Measurements from ENCODE around the gene MYO1D. TPM values are rescaled to one million over a fixed set of nuclear protein-coding genes. Genes with fewer than 3 reads are reported as not detected.

Gene MYO1D
- total RNA-seq, 1 experiment from 2014 or later: 23.5 TPM

- no peak for ATAC-seq
Measured at GRCh38 chr17:32820440-32820839, 56.5 kb downstream of the MYO1D start.

GRCh38 chr17:32819787-32820186 is 57.1 kb downstream of the MYO1D start:
- CTCF ChIA-PET: no interaction called here
- Histone ChIP-seq H3K27ac (ENCODE audit: low read length) (no peak overlapping the region), H3K36me3 (ENCODE audit: low read depth, low read length) (no peaks in the 10 kb centered on the region), H2AFZ (ENCODE audit: low read length) (no peak overlapping the region), H4K20me1 (ENCODE audit: low read length) (no peaks in the 10 kb centered on the region), H3K4me3 (ENCODE audit: low read length) (no peak overlapping the region), H3K9me2 (replicated peaks; ENCODE audit: low read length) (no peaks in the 10 kb centered on the region), H3K79me2 (ENCODE audit: low read length) (no peaks in the 10 kb centered on the region), H3K4me2 (ENCODE audit: low read length) (no peak overlapping the region), H3K4me1 (ENCODE audit: insufficient read depth, low read length) (no peaks in the 10 kb centered on the region), H3K9me3 (ENCODE audit: low read length) (no peaks in the 10 kb centered on the region), H3F3A (ENCODE audit: low read length, unreplicated experiment) (no peaks in the 10 kb centered on the region), H3K27me3 (ENCODE audit: low read length) (no peaks in the 10 kb centered on the region), H3K9ac (ENCODE audit: low read length) (no peak overlapping the region)
- POLR2A ChIA-PET (ENCODE audit: unreplicated experiment): no interaction called here
- TF ChIP-seq EZH2 (IDR thresholded peaks at IDR 0.05; ENCODE audit: low read length, unreplicated experiment) (no peak), EZH2phosphoT487 (IDR thresholded peaks at IDR 0.05; ENCODE audit: borderline replicate concordance, low read length) (no peak), CTCF (conservative IDR thresholded peaks at IDR 0.05; ENCODE audit: low read depth, low read length) (no peak)
- BruUV-seq (replicated peaks): no TSS peak
- intact Hi-C loops (cut with micrococcal nuclease): loop anchor here (2.0 kb wide), 1 partner anchor 57 kb away; the partner anchor contains the start of gene MYO1D
- DNase-seq: no peak
- ATAC-seq: no peak

More at GRCh38 chr17:32820440-32820839, 56.5 kb downstream of the MYO1D start:
- H3K9me3 ChIP-seq (ENCODE audit: low read length): no peaks in the 10 kb centered on the region
- H3K36me3 ChIP-seq (ENCODE audit: low read depth, low read length): no peaks in the 10 kb centered on the region
- no peak overlapping the region for H3K4me2 ChIP-seq (ENCODE audit: low read length)
- H3K9me2 ChIP-seq (replicated peaks; ENCODE audit: low read length): no peaks in the 10 kb centered on the region
- CTCF ChIA-PET: no interaction called here
- BruUV-seq (replicated peaks): no TSS peak
- no peak overlapping the region for H2AFZ ChIP-seq (ENCODE audit: low read length)
- H3K79me2 ChIP-seq (ENCODE audit: low read length): no peaks in the 10 kb centered on the region
- no peaks in the 10 kb centered on the region for H4K20me1 ChIP-seq (ENCODE audit: low read length)
- TF ChIP-seq CTCF (conservative IDR thresholded peaks at IDR 0.05; ENCODE audit: low read depth, low read length) (no peak), EZH2phosphoT487 (IDR thresholded peaks at IDR 0.05; ENCODE audit: borderline replicate concordance, low read length) (no peak), EZH2 (IDR thresholded peaks at IDR 0.05; ENCODE audit: low read length, unreplicated experiment) (no peak)
- POLR2A ChIA-PET (ENCODE audit: unreplicated experiment): interaction anchor here (1.0 kb wide), 1 partner anchor 36 kb away, joined by 5 read pairs; no protein-coding TSS in a partner anchor
- intact Hi-C loops (cut with micrococcal nuclease): loop anchor here (2.0 kb wide), 1 partner anchor 56 kb away; the partner anchor contains the start of gene MYO1D
- no peak overlapping the region for H3K4me3 ChIP-seq (ENCODE audit: low read length)
- no peaks in the 10 kb centered on the region for H3K27me3 ChIP-seq (ENCODE audit: low read length)
- H3F3A ChIP-seq (ENCODE audit: low read length, unreplicated experiment): no peaks in the 10 kb centered on the region
- no peaks in the 10 kb centered on the region for H3K4me1 ChIP-seq (ENCODE audit: insufficient read depth, low read length)
- no peak overlapping the region for H3K9ac ChIP-seq (ENCODE audit: low read length)
- DNase-seq: no peak
- no peak overlapping the region for H3K27ac ChIP-seq (ENCODE audit: low read length)

GRCh38 chr17:32819035-32819434 is 57.9 kb downstream of the MYO1D start:
- CTCF ChIA-PET: no interaction called here
- H3F3A ChIP-seq (ENCODE audit: low read length, unreplicated experiment): no peaks in the 10 kb centered on the region
- TF ChIP-seq EZH2phosphoT487 (IDR thresholded peaks at IDR 0.05; ENCODE audit: borderline replicate concordance, low read length): no peak
- TF ChIP-seq CTCF (conservative IDR thresholded peaks at IDR 0.05; ENCODE audit: low read depth, low read length): no peak
- TF ChIP-seq EZH2 (IDR thresholded peaks at IDR 0.05; ENCODE audit: low read length, unreplicated experiment): no peak
- H2AFZ ChIP-seq (ENCODE audit: low read length): no peak overlapping the region
- ATAC-seq (no peak), DNase-seq (no peak)
- H3K4me2 ChIP-seq (ENCODE audit: low read length): no peak overlapping the region
- no peaks in the 10 kb centered on the region for H3K36me3 ChIP-seq (ENCODE audit: low read depth, low read length)
- no peak overlapping the region for H3K9ac ChIP-seq (ENCODE audit: low read length)
- no peak overlapping the region for H3K4me3 ChIP-seq (ENCODE audit: low read length)
- intact Hi-C loops (cut with micrococcal nuclease): no loop called here
- no TSS peak for BruUV-seq (replicated peaks)
- H3K4me1 ChIP-seq (ENCODE audit: insufficient read depth, low read length): no peaks in the 10 kb centered on the region
- no peak overlapping the region for H3K27ac ChIP-seq (ENCODE audit: low read length)
- H4K20me1 ChIP-seq (ENCODE audit: low read length): no peaks in the 10 kb centered on the region
- POLR2A ChIA-PET (ENCODE audit: unreplicated experiment): no interaction called here
- H3K9me3 ChIP-seq (ENCODE audit: low read length): no peaks in the 10 kb centered on the region
- no peaks in the 10 kb centered on the region for H3K27me3 ChIP-seq (ENCODE audit: low read length)
- no peaks in the 10 kb centered on the region for H3K9me2 ChIP-seq (replicated peaks; ENCODE audit: low read length)
- H3K79me2 ChIP-seq (ENCODE audit: low read length): no peaks in the 10 kb centered on the region
